Renal pelvis (tissue), 4 donors: ENCODE results near the gene SCP2. TPM values are rescaled to one million over a fixed set of nuclear protein-coding genes. Genes with fewer than 3 reads are reported as not detected.

Experiments
- DNase-seq: peaks from one replicate; pipeline ENCODE4 v3.0.0-alpha.2; 2013
- polyA plus RNA-seq, 3 donors: library from polyadenylated mRNA; unstranded; fragments of 120-200 nt; gene quantifications; one replicate each; pipeline ENCODE4 v1.2.1, GENCODE V29; 2013; ENCODE audit not compliant: insufficient read length in 3 of 3

The SCP2 gene
- polyA plus RNA-seq, 3 donors = 174 to 194 (median 191) TPM

- DNase-seq = no peak
Measured at GRCh38 chr1:53076721-53077598, 149.9 kb downstream of the SCP2 start.

GRCh38 chr1:53077599-53077965 lies 150.5 kb downstream of the SCP2 start:
- DNase-seq = no peak

GRCh38 chr1:53078333-53079101 lies 151.4 kb downstream of the SCP2 start:
- DNase-seq = no peak

GRCh38 chr1:53079251-53079650 lies 152.2 kb downstream of the SCP2 start:
- DNase-seq = no peak

- DNase-seq = no peak
Measured at GRCh38 chr1:53080041-53080440, 153.0 kb downstream of the SCP2 start.

GRCh38 chr1:53080769-53081168 lies 153.7 kb downstream of the SCP2 start:
- DNase-seq = no peak

GRCh38 chr1:53081384-53082066 lies 154.4 kb downstream of the SCP2 start:
- DNase-seq = no peak

- DNase-seq = no peak
Measured at GRCh38 chr1:53082826-53083455, 155.9 kb downstream of the SCP2 start.

- no peak for DNase-seq
Measured at GRCh38 chr1:53083636-53084588, 156.8 kb downstream of the SCP2 start.

GRCh38 chr1:53084589-53084971 lies 157.5 kb downstream of the SCP2 start:
- DNase-seq = no peak

GRCh38 chr1:53085405-53085804 lies 158.3 kb downstream of the SCP2 start:
- DNase-seq = no peak

- DNase-seq = no peak
Measured at GRCh38 chr1:53086491-53087070, 159.5 kb downstream of the SCP2 start.

- DNase-seq = no peak
Measured at GRCh38 chr1:53087332-53088285, 160.5 kb downstream of the SCP2 start.

- no peak for DNase-seq
Measured at GRCh38 chr1:53088616-53089300, 161.7 kb downstream of the SCP2 start.

- DNase-seq = no peak
Measured at GRCh38 chr1:53089478-53090226, 162.6 kb downstream of the SCP2 start.

- no peak for DNase-seq
Measured at GRCh38 chr1:53090227-53091147, 163.4 kb downstream of the SCP2 start.
